ENCODE measurements around the gene SMIM5.

DNA sequence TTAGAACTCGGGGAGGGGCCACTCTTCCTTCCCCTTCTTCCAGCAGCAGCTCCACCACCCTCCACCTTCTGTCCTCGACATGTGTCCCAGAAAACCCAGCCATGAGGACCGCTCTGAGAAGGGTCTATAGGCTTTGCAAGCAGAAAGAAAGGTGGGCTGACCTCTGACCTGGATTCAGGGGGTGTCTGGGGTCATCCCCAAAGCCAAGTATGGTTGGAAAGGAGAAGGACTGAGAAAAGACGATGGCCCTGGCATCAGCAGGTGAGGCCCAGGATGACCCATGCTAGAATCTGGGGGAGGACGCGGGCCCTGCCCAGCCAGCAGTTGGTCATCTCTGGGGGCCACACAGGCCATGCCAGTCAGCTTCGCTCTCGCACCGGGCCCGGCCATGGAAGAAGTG lies 6.1 kb upstream of the SMIM5 start:
- TF ChIP-seq POLR2A (IDR thresholded peaks at IDR 0.05; ENCODE audit: low read length) (no peak), GATA1 (IDR thresholded peaks at IDR 0.05; ENCODE audit: low read depth, low read length) (no peak)
